Naive B cell (primary cell): ENCODE results near the gene ANO2. TPM values are rescaled to one million over a fixed set of nuclear protein-coding genes. Genes with fewer than 3 reads are reported as not detected.

Experiments used
- ATAC-seq, 2 donors: fragments of 150-1000 bp; cut with Tn5 transposase; 2 replicates each; pipeline ENCODE4 v1.10.0; 2021; ENCODE audit warnings: low read depth in 2 of 2, mild to moderate bottlenecking in 2 of 2, moderate library complexity in 2 of 2
- DNase-seq: peaks from one replicate; pipeline ENCODE4 v3.0.0; 2022
- H3K27ac Mint-ChIP-seq, 6 donors: one replicate each; pipeline ENCODE4 v1.8.0; 2020 to 2022; ENCODE audit warnings: mild to moderate bottlenecking in 6 of 6, mixed read lengths in 6 of 6, moderate library complexity in 5 of 6, inconsistent platforms in 2 of 6
- H3K27me3 Mint-ChIP-seq, 3 donors: one replicate each; pipeline ENCODE4 v1.8.0; 2021 to 2022; ENCODE audit warnings: mixed read lengths in 3 of 3, mild to moderate bottlenecking in 1 of 3
- H3K36me3 Mint-ChIP-seq, 2 donors: one replicate each; pipeline ENCODE4 v1.8.0; 2020 to 2022; ENCODE audit warnings: mixed read lengths in 2 of 2, inconsistent platforms in 1 of 2, mild to moderate bottlenecking in 1 of 2
- H3K4me1 Mint-ChIP-seq, 3 donors: one replicate each; pipeline ENCODE4 v1.8.0; 2020 to 2022; ENCODE audit warnings: mixed read lengths in 3 of 3, inconsistent platforms in 1 of 3, mild to moderate bottlenecking in 1 of 3, moderate library complexity in 1 of 3
- H3K4me3 Mint-ChIP-seq, 8 donors: one replicate each; pipeline ENCODE4 v1.8.0; 2020 to 2022; ENCODE audit warnings: mild to moderate bottlenecking in 8 of 8, mixed read lengths in 8 of 8, moderate library complexity in 8 of 8, inconsistent platforms in 2 of 8
- H3K9me3 Mint-ChIP-seq, 7 donors: one replicate each; pipeline ENCODE4 v1.8.0; 2020 to 2022; ENCODE audit warnings: mixed read lengths in 7 of 7, mild to moderate bottlenecking in 5 of 7, inconsistent platforms in 2 of 7, moderate library complexity in 1 of 7
- polyA plus RNA-seq, 6 donors: library from polyadenylated mRNA; unstranded; fragments of 300-500 nt; fragmentation: Illumina TruSeq; gene quantifications; one replicate each; pipeline ENCODE4 v1.2.3, GENCODE V29; 2021; ENCODE audit warnings: low read depth in 6 of 6

Gene ANO2
- polyA plus RNA-seq, 6 donors from 2014 or later = not detected

DNA sequence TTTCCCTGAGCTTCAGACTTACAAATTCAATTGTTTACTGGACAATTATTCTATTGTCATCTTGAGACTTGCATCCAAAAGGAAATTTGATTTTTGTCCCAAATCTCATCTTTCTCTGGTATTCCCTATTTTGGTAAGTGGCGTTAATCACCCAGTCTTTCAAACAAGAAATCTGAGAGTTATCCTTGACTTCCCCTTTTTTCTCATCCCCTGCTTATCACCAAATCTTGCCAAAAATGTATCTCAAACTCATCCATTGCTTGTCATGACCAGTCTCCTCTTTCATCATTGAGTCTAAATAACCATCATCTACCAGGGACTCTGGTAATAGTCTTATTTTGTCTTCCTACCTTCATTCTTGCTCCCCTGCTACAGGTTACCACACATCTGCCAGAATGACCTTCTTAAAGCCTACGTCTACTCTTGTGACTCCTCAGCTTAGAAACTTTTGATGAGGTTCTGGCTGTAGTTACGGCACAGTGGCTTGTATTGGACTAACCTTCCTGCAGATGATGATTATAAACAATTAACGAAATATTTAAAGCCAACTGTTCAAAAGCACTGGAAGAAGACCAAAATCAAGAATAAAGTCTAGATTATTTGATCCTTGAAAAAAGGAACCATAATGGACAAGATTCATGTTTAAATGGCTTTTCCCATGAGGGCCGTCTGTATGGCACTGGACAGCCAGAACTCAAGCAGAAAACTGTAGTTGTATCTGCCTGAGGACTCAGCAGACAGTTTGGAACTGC, 9.0 kb upstream of the ANO2 start:
- peaks cover 35 to 70% (median 61%) of the 10 kb centered on the region in 3 donors for H3K27me3 Mint-ChIP-seq
- H3K4me1 Mint-ChIP-seq = no peaks in the 10 kb centered on the region
- peaks cover 0 to 4% of the 10 kb centered on the region in 2 donors for H3K36me3 Mint-ChIP-seq
- H3K4me3 Mint-ChIP-seq = no peak overlapping the region
- H3K9me3 Mint-ChIP-seq = peaks cover 0 to 21% (median 3%) of the 10 kb centered on the region in 7 donors
- no peak overlapping the region for H3K27ac Mint-ChIP-seq
- ATAC-seq (no peak), DNase-seq (no peak)

GRCh38 chr12:5952031-5952430, 7.0 kb upstream of the ANO2 start:
- no peaks in the 10 kb centered on the region for H3K4me1 Mint-ChIP-seq
- no peak overlapping the region for H3K27ac Mint-ChIP-seq
- ATAC-seq (no peak), DNase-seq (no peak)
- peaks cover 0 to 12% (median under 1%) of the 10 kb centered on the region in 7 donors for H3K9me3 Mint-ChIP-seq
- H3K4me3 Mint-ChIP-seq = no peak overlapping the region
- H3K27me3 Mint-ChIP-seq = peaks cover 49 to 75% (median 65%) of the 10 kb centered on the region in 3 donors
- H3K36me3 Mint-ChIP-seq = peaks cover under 1 to 1% of the 10 kb centered on the region in 2 donors

- peaks cover 0 to 10% of the 10 kb centered on the region in 2 donors for H3K36me3 Mint-ChIP-seq
- no peak for ATAC-seq
- DNase-seq = no peak
- no peak overlapping the region for H3K4me3 Mint-ChIP-seq
- peaks cover 58 to 90% (median 83%) of the 10 kb centered on the region in 3 donors for H3K27me3 Mint-ChIP-seq
- no peak overlapping the region for H3K27ac Mint-ChIP-seq
- H3K9me3 Mint-ChIP-seq = peaks cover 0 to 4% (median 0%) of the 10 kb centered on the region in 7 donors
- H3K4me1 Mint-ChIP-seq = peaks cover 0 to 2% (median 0%) of the 10 kb centered on the region in 3 donors
Observed at GRCh38 chr12:5948696-5949095, 3.6 kb upstream of the ANO2 start.

DNA sequence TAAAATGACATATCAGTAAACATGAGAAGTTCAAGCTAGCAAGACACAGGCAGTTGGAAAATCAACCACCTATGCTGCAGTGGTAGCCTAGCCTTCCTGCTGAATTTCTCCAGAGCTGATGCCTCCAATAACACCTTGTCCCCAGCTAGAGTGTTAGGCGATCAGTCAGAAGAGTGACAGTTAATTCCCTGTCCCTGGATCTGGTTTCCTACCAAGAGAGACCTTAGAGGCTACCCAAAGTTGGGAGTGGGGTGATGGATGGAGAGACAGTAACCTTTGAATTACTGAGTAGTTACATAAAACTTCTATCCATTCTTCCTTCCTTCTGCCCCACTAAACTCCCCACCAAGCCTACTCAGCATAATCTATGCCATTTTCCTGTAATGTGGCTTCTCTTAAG, 1.9 kb upstream of the ANO2 start:
- ATAC-seq (no peak), DNase-seq (no peak)
- H3K27me3 Mint-ChIP-seq = peaks cover 67 to 85% (median 79%) of the 10 kb centered on the region in 3 donors
- H3K9me3 Mint-ChIP-seq = peaks cover 0 to 4% (median 0%) of the 10 kb centered on the region in 7 donors
- peaks cover 0 to 2% (median 0%) of the 10 kb centered on the region in 3 donors for H3K4me1 Mint-ChIP-seq
- H3K27ac Mint-ChIP-seq = no peak overlapping the region
- H3K36me3 Mint-ChIP-seq = peaks cover 0 to 10% of the 10 kb centered on the region in 2 donors
- H3K4me3 Mint-ChIP-seq = peak overlapping the region in 1 of 8 donors; percentile 53

- peaks cover 0 to 2% (median 0%) of the 10 kb centered on the region in 3 donors for H3K4me1 Mint-ChIP-seq
- H3K36me3 Mint-ChIP-seq = peaks cover 0 to 10% of the 10 kb centered on the region in 2 donors
- no peak overlapping the region for H3K27ac Mint-ChIP-seq
- H3K4me3 Mint-ChIP-seq = no peak overlapping the region
- ATAC-seq (no peak), DNase-seq (no peak)
- peaks cover 0 to 4% (median 0%) of the 10 kb centered on the region in 7 donors for H3K9me3 Mint-ChIP-seq
- peaks cover 68 to 83% (median 78%) of the 10 kb centered on the region in 3 donors for H3K27me3 Mint-ChIP-seq
Observed at GRCh38 chr12:5946388-5946787, 1.3 kb upstream of the ANO2 start.

GRCh38 chr12:5944688-5945070, 380 bp downstream of the ANO2 start:
- H3K27me3 Mint-ChIP-seq = peaks cover 63 to 87% (median 79%) of the 10 kb centered on the region in 3 donors

GRCh38 chr12:5944053-5944452, 1.0 kb downstream of the ANO2 start:
- H3K4me1 Mint-ChIP-seq = peaks cover 0 to 2% (median 0%) of the 10 kb centered on the region in 3 donors
- DNase-seq = no peak
- no peak for ATAC-seq
- H3K27me3 Mint-ChIP-seq = peaks cover 63 to 86% (median 78%) of the 10 kb centered on the region in 3 donors
- H3K9me3 Mint-ChIP-seq = peaks cover 0 to 10% (median 5%) of the 10 kb centered on the region in 7 donors
- H3K4me3 Mint-ChIP-seq = no peak overlapping the region
- no peak overlapping the region for H3K27ac Mint-ChIP-seq
- peaks cover 0 to 10% of the 10 kb centered on the region in 2 donors for H3K36me3 Mint-ChIP-seq

More at GRCh38 chr12:5944688-5945070, 380 bp downstream of the ANO2 start:
- Mint-ChIP-seq H3K9me3 (peaks cover 0 to 6% (median 5%) of the 10 kb centered on the region in 7 donors), H3K36me3 (peaks cover 0 to 10% of the 10 kb centered on the region in 2 donors), H3K4me3 (no peak overlapping the region), H3K4me1 (peaks cover 0 to 2% (median 0%) of the 10 kb centered on the region in 3 donors), H3K27ac (no peak overlapping the region)
- ATAC-seq (no peak), DNase-seq (no peak)

DNA sequence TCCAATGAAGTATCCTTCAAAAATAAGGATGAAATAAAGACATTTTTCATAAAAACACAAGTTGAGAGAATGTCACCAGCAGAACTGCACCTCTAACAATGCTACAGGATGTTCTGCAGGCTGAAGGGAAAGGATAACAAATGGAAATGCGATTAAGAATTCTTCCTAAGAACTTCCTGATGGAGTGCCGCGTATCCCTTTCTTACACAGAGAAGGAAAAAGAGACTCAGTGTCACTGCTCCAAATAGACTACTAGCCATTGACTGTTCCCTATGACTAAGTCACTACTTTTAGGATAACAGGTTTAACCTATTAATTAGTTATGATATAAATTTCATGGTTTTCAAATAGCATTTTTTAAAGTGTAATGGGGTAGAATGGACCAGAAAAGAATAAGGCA, 3.2 kb downstream of the ANO2 start:
- Mint-ChIP-seq H3K27me3 (peaks cover 58 to 80% (median 71%) of the 10 kb centered on the region in 3 donors), H3K4me3 (no peak overlapping the region), H3K27ac (no peak overlapping the region), H3K9me3 (peaks cover 0 to 10% (median 5%) of the 10 kb centered on the region in 7 donors), H3K36me3 (peaks cover 0 to 7% of the 10 kb centered on the region in 2 donors), H3K4me1 (peaks cover 0 to 2% (median 0%) of the 10 kb centered on the region in 3 donors)
- no peak for DNase-seq
- no peak for ATAC-seq

- no peak for ATAC-seq
- H3K27ac Mint-ChIP-seq = no peak overlapping the region
- peaks cover 0 to 11% (median 0%) of the 10 kb centered on the region in 7 donors for H3K9me3 Mint-ChIP-seq
Observed at GRCh38 chr12:5927732-5928516, 17.1 kb downstream of the ANO2 start.

DNA sequence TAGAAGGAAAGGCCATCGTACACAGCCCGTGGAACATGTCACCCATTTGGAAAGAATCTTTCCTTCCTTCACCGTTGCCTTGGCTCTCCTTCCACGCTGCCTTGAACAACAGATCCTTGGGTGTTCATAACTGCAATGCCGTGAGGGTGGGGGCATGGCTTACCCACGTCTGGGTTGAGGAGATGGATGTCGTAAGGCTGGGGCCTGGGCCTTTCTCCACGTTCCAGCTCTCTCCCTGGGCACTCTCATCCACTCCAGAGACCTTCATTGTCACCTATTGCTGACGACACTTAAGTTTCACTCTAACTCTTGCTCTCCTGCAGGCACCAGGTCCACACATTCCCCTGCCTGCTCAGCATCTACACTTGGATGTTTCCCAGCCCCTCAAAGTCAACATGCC, 19.4 kb downstream of the ANO2 start:
- H3K27ac Mint-ChIP-seq = no peak overlapping the region
- H3K4me3 Mint-ChIP-seq = no peak overlapping the region
- no peak for ATAC-seq
- no peaks in the 10 kb centered on the region for H3K4me1 Mint-ChIP-seq
- H3K36me3 Mint-ChIP-seq = peaks cover 0 to 1% of the 10 kb centered on the region in 2 donors
- peaks cover 14 to 62% (median 46%) of the 10 kb centered on the region in 3 donors for H3K27me3 Mint-ChIP-seq
- peaks cover 0 to 4% (median 0%) of the 10 kb centered on the region in 7 donors for H3K9me3 Mint-ChIP-seq
- DNase-seq = no peak

More at GRCh38 chr12:5927732-5928516, 17.1 kb downstream of the ANO2 start:
- DNase-seq = no peak
- Mint-ChIP-seq H3K4me1 (no peaks in the 10 kb centered on the region), H3K4me3 (no peak overlapping the region), H3K36me3 (peaks cover 0 to 7% of the 10 kb centered on the region in 2 donors), H3K27me3 (peaks cover 18 to 61% (median 54%) of the 10 kb centered on the region in 3 donors)

DNA sequence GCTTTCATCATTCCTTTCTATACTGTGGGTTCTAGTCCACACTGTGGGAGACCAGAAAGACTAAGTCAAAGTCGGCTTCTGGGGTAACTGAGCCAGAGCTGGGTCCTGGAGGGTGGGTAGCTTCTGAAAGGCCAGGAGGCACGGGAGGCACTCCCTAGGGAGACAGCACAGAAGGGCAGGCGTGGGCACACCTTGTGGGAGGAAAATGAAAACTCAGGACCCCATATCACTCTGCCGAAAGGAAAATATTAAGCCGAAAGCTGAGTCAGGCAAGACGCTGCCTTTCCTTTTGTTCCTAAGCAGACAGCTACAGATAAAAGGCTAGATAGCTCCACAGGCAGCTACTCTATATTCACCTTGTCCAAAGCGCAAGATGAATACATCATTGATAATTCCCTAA, 20.7 kb downstream of the ANO2 start:
- Mint-ChIP-seq H3K4me3 (no peak overlapping the region), H3K27ac (no peak overlapping the region), H3K9me3 (peaks cover 0 to 2% (median 0%) of the 10 kb centered on the region in 7 donors), H3K4me1 (no peaks in the 10 kb centered on the region), H3K27me3 (peaks cover 14 to 54% (median 48%) of the 10 kb centered on the region in 3 donors), H3K36me3 (no peaks in the 10 kb centered on the region)
- DNase-seq = no peak
- no peak for ATAC-seq

DNA sequence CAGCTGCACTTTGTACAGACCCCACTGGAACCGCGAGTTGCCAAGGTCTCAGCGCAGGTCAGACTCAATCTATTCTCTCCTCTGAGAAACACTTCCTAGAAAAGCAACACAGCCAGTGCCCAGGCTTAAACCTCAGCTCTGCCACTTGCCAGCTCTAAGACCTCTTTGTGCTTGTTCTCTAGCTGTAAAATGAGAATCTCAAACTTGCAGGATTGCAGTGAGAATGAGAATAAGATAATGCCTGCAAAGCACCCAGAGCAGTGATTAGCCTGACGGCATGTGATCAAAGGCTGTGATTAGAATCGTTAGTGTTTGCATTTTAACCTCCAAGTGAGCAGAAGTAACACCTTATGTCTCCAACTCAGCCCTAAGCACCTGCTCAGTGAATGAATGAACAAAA, 21.3 kb downstream of the ANO2 start:
- no peaks in the 10 kb centered on the region for H3K36me3 Mint-ChIP-seq
- no peak overlapping the region for H3K27ac Mint-ChIP-seq
- peaks cover 0 to 3% (median 0%) of the 10 kb centered on the region in 7 donors for H3K9me3 Mint-ChIP-seq
- ATAC-seq (no peak), DNase-seq (no peak)
- no peaks in the 10 kb centered on the region for H3K4me1 Mint-ChIP-seq
- H3K4me3 Mint-ChIP-seq = no peak overlapping the region
- H3K27me3 Mint-ChIP-seq = peaks cover 14 to 48% (median 47%) of the 10 kb centered on the region in 3 donors

DNA sequence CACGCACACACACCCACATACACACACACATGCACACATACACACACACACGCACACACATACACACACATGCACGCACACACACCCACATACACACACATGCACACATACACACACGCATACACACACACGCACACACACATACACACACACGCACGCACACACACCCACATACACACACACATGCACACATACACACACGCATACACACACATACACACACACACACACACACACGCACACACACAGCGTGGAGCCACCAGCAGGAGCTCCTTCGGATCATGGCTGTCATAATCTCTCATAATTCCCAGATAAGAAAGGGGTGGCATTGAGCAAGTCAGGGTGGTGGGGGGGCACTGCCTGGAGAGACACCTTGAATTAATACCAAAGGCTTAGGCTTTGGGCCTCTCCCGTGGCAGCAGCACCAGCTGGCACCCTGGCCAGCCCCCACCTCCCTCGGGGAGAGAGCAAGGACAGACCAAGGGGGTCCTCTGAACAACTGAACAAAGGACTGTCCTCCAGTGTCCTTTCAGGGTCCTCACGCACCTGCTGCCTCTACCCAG, 21.9 kb downstream of the ANO2 start:
- Mint-ChIP-seq H3K36me3 (no peaks in the 10 kb centered on the region), H3K27ac (no peak overlapping the region), H3K27me3 (peaks cover 14 to 49% (median 46%) of the 10 kb centered on the region in 3 donors), H3K4me3 (no peak overlapping the region), H3K9me3 (peaks cover 0 to 3% (median 0%) of the 10 kb centered on the region in 7 donors), H3K4me1 (no peaks in the 10 kb centered on the region)
- ATAC-seq = no peak
- no peak for DNase-seq
